GM21447 (cell line): ENCODE results near the gene ENDOV.
A peak's percentile ranks its signal among the peaks of the same experiment; 100 is the strongest.

Experiments used
- ATAC-seq: cut with Tn5 transposase; IDR thresholded peaks from one replicate; pipeline ENCODE4 v1.9.1; 2021; ENCODE audit not compliant: unreplicated experiment

ENDOV gene

DNA sequence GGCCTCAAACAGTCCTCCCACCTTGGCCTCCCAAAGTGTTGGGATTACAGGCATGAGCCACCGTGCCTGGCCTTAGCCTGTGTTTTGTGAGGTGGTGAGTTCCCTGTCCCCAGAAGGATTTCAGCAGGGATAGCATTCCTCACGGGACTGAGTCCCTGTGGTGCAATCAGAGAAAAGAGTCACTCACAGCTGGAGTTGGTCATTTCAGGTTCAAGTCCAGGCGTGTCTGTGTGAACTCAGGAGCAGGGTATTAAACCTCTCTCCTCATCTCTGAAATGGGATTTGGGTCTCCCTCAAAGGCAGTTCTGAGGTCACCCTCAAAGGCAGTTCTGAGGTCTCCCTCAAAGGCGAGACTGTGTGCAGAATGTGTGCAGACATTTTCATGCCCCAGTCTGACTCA is 32.8 kb downstream of the ENDOV start:
- ATAC-seq = no peak

DNA sequence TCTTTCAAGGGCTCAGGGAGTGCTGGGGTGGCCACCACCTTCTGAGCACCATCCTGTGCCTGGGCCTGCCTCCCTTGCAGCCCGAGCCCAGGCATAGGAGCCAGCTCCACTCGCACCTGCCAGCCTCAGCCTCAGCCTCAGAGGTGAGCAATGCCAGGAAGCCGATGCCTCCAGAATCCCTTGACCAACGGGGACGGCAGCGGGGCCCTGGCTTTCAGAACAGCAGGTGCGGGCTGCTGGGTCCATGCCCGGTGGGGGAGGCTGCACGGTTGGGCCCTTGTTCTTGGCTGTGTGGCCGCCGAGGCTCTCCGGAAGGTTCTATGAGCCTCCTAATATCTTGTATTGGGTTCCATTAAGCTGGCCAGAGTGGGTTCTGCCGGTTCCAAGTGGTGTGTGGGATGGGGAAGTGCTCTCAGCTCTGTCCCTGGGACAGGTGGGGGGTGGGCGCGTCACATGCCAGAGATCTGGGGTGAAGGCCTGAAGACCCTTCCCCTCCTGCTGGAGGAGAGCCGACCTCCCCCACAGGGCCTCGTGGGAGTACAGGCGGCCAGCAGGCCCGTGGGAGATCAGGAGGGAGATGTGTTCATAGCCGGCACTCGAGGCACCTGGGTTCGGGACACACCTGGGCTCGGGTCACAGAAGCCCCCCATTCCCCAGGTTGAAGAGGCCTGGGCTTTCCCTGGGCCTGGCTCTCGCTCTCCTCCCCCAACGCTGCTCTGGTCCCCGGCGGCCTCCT is 34.4 kb downstream of the ENDOV start:
- no peak for ATAC-seq

DNA sequence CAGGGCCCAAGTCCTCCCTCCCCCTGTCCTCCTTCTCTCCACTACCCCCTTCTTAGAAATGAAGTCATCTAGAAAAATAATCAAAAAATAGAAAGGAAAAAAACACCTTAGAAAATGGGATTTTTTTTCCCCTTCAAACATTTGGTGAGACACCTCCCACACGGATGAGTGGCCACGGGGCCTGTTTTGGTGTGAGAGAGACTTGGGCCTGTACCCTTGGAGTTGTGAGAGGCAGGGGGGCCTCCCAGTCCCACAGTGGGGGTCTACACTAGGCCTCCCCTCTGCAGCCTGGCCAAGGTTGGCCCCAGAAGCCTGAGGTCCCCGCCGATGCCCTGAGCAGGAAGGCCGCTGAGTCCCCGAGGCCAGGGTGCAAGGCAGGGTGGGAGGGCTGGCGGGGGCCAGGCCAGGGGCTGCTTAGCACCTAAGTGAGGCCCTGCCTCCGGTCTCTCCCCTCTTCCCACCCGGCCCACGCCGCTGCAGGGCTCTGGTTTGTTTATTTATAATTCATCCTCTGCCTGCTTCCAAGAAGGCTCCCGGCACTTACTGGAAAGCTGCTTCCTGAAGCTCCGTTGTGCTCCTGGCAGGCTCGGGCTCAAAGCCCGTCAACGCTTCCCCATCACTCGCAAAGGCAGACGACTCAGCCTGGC is 35.1 kb downstream of the ENDOV start:
- ATAC-seq = no peak

DNA sequence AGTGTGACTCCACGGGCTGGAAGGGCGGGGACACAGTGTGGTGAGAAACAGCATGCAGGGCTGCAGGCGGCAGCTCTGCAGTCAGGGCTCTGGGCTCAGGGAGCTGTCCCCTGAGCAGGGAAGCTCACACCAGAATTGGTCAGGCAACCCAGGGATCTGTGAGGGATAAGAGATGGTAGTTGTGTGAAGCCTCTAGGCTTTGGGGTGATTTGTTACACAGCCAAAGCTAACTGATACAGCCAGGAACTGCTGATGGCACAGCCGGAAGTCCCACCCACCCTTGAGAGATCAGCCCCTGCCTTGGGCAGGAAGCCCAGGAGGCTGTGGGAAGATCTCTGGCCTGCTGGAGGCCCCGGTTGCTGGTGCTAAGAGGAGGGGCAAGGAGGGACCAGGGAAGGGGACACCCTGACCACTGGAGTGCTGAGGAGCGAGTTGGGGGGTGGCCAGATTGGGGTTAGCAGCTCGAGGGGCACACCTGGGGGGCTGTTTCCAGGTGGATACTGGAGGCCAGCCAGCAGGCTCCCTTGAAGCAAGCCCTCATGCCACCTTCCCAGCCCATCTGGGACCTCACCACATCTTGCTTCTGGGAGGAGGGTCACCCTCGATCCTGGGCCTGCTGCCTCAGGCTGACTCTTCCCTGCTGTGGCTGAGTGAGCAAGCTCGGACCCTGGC is 36.3 kb downstream of the ENDOV start:
- ATAC-seq = no peak

DNA sequence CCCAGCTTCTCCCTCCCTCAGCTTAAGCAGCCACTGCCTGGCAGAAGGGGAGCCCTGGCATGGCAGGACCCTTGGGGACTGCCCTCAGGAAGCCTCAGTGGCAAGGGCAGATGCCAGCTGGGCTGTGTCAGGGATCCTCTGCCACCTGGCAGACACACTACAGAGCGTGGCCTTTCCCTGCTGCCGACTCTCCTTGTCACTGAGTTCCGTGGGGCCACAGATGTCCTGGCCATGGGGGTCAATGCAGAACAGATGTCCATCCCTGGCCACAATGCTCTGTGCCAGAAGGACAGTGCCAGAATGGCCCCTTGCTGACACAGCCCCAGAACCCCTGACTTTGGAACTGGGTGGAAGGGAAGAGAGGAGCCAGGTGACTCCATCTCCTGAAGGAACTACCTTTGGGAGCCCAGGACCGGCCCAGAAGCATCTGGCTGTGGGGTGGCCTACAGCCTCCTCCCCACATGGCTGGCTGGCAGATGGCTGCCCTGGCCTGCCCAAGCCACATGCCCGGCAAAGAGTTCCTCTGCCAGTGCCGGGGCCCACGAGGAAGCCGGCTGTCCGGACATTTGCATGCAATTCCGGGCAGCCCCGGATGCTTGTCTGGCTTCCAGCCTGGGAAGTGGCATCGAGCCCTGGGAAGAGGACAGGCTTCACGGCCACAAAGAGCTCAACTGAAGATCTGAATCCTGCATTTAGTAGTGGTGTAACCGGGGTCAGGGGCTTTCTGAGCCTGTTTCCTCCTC is 37.4 kb downstream of the ENDOV start:
- ATAC-seq = no peak

DNA sequence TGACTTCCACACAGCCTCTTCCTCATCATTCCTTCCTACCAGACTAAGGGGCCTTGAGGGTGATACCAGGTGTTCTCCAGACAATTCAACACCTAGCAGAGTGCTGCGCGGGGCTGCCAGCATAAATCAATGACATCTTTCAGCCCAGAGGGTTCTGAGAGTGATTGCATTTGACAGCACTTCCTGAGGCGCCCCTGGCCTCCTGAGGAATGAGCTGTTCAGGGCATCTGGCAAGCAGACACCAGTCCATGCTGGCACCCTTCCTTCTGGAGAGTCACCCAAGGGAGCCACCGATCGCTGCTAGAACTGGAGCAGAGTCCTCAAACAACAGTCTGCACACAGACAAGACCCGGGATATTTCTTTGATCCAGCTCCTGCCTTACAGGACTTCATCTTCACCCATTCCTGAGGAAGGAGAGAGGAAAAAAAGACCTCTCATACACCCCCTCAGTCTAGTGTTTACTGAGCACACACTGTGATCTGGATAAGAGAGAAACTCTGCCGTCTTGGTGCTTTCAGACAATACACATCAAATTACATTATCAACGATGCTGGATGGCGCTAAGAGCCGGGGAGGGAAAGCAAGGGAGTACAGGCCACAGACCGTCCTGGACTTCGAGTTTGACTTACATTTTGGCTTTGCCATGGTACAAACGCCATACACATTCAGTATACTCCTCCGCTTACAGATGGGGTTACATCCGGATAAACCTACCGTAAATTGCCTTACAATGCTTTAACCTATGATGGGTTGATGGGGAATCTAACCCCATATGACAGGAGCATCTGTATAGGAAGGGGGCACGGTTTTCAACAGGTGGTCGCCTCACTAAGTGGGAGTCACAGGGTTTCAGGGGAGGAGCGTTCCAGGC is 38.4 kb downstream of the ENDOV start:
- ATAC-seq = no peak

DNA sequence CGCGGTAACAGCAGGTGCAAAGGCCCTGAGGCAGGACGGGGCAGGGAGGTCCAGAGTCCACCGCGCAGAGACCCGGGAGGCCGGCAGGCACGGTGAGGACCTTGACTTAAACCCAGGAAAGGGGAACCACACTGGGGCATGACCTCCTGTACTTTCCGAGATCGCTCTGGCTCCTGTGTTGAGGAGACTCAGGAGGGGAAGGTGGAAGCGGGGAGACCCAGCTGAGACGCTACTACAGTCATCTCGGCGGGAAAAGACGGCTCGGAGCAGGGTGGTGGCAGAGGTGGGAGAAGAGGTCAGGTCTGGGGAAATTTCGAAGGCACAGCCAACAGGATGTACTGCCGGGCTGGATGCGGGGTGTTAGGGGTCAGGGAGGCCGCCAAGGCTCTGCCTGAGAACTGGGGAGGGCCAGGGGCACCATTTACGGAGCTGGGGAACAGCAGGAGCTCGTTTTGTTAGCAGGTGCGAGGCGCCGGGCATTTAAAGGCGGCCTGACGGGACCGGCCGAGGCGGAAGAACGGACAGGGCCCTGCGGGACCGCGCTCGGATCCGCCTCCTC is 39.1 kb downstream of the ENDOV start:
- ATAC-seq = peak; percentile 7

DNA sequence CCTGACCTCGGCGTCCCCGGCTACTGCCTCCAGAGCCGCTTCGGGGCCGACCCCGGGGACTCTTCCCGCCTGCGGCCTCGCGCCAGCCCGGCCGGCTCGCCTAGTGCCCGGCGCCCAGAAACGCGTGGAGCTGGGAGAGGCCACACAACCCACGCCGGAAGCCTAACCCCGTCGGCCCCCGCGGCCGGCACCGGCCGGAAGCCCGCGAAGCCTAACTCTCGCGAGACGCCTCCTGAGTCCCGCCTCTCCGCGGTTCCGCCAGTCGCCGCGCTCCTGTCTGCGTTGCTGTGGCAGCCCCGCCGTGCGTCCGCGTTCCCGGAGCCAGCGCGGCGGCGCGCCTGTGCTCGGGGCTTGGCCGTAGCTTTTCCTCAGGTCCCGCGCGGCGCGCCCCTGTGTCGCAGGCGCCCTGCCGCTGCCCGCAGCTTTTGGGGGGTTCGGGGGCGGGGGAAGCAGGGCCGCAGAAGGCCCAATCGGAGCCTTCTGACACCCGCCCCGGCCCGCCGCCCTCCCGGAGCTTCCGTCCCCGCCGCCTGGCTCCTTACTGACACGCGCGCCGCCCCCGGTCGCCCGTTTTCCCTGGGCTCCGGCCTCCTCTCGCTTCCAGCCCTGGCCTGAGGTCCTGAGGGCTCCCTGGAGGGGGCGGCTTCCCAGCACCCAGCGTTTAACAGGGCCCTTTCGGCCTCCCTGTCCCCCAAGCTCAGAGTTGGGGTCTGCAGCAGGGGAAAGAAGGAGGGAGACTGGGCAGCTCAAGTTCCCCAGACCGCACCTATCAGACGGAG is 39.8 kb downstream of the ENDOV start:
- peak; percentile 86 for ATAC-seq

DNA sequence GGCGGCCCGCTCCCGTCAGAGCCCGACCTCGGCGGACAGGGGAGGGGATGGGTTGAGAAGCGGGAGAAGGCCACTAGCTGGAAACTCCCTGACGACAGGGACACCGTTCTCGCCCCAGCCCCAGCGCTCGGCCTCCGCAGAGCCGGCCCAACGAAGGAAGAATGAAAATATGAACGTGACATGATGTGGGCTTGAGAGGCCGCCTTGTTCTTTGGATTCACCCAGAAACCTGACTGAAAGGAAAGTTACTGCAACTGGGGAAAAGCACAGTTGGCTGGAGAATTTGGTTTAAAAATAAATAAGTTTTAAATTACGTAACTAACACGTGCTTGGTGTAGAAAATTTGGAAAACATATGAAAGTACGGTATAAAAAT is 40.4 kb downstream of the ENDOV start:
- peak; percentile 36 for ATAC-seq

DNA sequence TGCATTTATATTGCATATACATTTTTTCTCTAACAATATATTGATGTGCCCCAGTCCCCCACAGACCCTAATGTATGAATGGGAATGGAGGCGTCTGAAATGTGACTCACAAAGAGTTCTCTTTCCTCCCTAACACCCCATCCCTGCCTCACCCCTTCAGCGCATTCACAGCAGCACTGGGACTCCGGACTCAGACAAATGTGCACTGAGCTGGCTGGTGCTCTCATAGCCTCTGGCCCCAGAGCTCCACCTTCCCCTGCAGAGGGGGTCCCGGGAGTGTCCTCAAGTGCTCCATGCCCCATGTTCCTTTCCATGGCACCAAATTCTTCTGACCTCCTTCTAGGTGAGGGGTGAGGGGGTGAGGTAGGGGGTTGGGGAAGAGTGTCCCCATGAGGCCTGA is 40.8 kb downstream of the ENDOV start:
- ATAC-seq = no peak

DNA sequence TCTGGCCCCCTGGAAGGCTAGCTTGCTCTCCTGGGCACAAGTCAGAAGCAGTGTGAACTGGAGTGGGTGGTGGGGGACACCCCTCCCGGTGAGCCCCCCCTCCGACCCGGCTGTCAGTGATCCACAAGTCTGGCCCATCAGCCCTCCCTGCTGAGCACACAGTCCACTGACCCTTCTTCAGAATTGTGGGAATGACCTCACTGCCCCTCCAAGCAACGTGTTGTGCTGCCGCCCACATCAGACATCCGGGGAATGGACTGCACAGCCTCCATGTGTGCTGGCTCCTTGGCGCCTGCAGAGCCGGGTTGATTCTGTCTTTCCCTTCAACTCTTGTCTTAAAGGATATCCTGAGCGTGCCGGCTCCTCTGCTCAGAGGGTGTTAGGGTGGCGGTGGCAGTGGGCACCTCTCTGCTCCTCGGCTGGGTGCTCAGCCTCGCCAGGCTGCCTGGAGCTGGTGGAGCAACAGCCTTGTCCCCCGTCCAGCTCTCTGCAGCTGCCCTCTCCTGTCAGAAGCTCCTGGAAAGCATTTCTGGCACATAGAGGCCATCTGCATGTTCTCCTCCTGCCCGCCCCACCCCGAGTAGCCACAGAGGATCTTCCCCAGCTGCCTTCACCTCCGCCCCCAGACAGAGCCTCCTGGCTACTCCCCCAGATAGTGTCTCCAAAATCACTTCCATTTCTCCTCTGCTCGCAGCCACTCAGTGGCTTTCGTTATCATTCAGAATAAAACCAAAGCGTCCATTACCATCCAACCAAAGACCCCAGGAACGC is 41.7 kb downstream of the ENDOV start:
- no peak for ATAC-seq

DNA sequence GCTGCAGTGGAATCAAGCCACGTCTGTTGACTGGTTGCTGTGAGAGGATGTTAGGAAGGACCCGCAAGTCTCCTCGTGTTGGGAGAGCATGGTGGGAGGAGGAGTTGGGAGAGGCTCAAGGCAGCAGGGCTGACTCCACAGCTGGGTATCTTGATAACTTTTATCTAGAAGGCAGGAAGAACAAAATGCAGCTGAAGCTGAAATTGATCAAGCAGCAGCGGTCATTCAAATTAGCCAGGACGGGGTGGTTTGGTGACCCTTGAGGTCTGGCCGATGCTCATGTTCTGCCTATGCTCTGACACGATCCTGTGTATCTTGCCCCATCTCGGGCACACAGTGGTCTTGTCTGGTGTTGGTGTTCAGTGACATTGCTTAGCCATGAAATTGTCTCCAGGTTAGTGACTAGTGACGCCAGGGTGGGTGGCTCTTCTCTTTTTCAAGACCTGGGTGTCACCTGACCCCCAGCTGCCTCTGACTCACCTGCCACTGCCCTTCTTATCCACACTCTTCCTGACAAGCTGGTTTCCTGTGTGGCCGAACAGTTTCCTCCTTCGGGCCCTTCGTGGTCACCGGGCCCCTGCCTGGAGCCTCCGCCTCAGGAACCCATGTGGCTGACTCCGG is 42.4 kb downstream of the ENDOV start:
- no peak for ATAC-seq

DNA sequence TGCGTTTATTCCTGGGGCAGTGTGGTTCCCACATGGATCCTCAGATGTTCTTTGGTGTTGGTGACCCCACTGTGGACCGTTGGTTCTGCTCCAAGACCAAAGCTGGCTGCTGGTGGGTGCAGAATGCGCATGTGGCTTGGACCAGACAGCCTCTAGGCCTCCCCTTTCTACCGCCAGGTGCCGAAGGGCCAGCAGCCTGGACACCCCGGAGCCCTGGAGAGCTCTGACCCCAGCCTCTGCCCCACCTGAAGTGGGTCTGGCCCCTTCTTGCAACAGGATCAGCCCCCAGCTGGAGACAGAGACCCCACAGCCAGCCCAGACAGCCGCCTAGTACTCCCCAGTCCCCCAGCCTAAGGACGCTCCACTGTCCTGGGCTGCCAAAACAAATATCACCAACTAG is 43.0 kb downstream of the ENDOV start:
- no peak for ATAC-seq

DNA sequence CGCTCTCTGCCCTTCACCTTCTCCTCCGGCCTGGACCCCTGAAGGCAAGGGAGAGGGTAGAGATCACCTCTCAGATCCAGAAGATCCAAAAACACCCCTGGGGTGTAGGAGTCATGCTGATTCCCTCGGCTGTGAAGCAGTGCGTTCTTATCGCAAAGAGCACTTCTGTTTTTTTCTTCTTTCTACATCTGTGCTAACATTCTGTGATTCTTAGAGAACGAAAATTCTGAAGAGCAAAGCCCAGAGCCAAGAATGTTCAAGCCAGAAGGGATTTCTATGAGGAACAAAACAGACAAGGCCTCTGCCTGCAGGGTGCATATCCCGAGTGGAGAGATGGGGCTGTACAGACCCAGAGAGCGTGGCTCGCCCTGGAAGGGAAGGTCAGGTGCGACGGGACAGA is 44.3 kb downstream of the ENDOV start:
- no peak for ATAC-seq

DNA sequence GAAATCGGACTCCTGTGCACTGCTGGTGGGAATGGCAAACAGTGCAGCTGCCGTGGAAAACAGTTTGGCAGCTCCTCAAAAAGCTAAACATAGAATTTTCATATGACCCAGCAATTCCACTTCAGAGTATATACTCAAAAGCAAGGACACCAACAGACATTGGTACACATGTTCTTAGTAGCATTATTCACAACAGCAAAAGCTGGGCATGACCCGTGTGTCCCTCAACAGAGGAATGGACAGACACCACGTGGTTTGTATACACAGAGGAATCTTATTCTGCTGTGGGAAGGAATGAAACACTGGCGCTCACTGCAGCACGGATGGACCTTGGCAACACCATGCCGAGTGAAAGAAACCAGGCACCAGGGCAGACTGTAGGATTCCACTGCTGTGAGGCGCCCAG is 45.5 kb downstream of the ENDOV start:
- ATAC-seq = no peak

DNA sequence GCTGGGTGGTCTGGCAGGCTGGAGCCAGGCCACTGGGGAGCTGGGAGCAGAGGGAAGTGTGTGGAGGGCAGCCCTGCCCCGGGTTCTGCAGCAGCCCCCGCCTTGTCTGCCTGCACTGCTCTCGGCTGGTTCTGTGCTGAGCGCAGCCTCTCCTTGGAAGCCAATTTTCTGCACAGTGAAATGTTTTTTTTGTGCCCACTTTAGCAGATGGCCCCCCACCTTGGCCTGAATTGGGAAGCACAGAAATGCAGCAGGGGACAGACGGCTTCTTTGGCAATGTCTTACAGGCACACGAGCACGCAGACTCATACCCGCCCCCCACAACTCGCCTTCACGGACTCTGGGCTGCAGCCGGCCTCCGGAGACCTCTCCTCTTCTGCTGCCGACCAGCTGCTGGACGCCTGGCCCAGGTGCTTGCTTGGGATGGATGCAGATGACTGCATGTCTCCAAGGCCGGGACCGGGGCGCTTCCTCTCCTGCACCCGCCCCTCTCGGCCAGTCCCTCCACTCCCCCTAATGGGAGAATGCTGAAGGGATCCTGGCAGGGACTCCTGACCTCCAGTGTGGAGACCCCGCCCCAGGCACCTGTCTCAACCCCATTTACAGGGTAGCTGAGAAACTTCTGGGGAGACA is 46.7 kb downstream of the ENDOV start:
- ATAC-seq = no peak

DNA sequence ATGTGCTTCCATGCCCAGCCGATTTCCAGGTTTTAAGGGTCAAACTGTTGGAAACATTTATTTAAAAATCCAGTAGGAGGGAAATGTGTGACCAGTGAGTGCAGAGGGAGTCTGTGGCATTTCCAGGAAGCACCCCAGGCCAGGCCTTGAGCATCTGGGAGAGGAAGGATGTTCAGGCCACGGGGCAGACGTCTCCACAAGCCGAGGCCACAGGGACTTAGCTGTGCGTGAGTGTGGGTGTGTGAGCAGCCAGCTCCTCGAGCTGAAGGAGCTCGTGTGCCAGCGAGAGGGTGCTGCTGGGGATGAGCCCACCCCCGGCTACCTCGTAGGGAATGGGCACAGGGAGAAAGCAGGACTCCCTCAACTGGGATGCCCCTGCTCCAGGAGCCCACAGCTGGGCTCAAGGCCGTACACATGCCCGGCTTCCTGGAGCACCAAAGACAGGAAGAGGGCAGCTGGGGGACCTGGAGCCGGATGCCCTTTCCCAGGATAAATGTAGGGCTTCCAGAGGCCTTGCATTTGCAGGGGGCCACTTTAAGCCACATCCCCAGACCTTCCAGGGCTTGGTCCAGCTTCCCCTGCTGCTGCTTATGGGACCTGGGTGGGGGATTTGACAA is 48.9 kb downstream of the ENDOV start:
- ATAC-seq = no peak

DNA sequence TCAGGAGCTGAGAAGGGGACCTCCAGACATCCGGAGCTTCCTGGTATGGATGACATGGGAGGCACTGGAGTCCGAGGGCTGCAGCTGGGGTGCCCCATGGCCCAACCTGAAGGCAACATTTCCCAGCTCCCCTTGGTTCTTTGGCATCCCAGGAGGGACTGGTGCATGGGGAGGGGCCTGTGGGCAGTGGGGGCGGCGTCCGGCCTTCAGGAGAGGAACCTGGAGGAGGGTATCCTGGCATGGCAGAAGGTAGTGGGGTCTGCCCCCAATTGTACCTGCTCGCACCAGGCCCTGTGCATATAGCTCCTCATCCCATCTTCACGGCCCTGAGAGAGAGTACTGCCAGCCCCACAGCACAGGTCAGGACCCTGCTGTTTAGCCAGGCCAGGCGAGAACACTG is 49.5 kb downstream of the ENDOV start:
- no peak for ATAC-seq
